ENCODE measurements around the gene GSTM5. TPM values are rescaled to one million over a fixed set of nuclear protein-coding genes. Genes with fewer than 3 reads are reported as not detected.

The GSTM5 gene
- total RNA-seq, 1 experiment from 2014 or later = not detected

- H3K9me3 Mint-ChIP-seq (ENCODE audit: low read depth, unreplicated experiment) = no peaks in the 10 kb centered on the region
- CTCF ChIA-PET = no interaction called here
- BruUV-seq (replicated peaks) = no TSS peak
- intact Hi-C loops (cut with micrococcal nuclease; ENCODE audit: unreplicated experiment) = no loop called here
- no peak for DNase-seq
- H3K27ac Mint-ChIP-seq (ENCODE audit: unreplicated experiment) = no peak overlapping the region
- H3K4me3 Mint-ChIP-seq (ENCODE audit: low read depth, unreplicated experiment) = no peak overlapping the region
- H3K36me3 Mint-ChIP-seq (ENCODE audit: insufficient read depth, unreplicated experiment) = no peaks in the 10 kb centered on the region
- no peaks in the 10 kb centered on the region for H3K27me3 Mint-ChIP-seq (ENCODE audit: unreplicated experiment)
- TF ChIP-seq CTCF (IDR thresholded peaks at IDR 0.05; ENCODE audit: unreplicated experiment) = no peak
- peaks cover 2% of the 10 kb centered on the region for H3K4me1 Mint-ChIP-seq (ENCODE audit: low read depth, unreplicated experiment)
These were observed 13.5 kb downstream of the GSTM5 start for GRCh38 chr1:109725510-109725909.

GRCh38 chr1:109726007-109726406 is 14.0 kb downstream of the GSTM5 start:
- CTCF ChIA-PET = no interaction called here
- H3K36me3 Mint-ChIP-seq (ENCODE audit: insufficient read depth, unreplicated experiment) = no peaks in the 10 kb centered on the region
- no peaks in the 10 kb centered on the region for H3K27me3 Mint-ChIP-seq (ENCODE audit: unreplicated experiment)
- no peaks in the 10 kb centered on the region for H3K9me3 Mint-ChIP-seq (ENCODE audit: low read depth, unreplicated experiment)
- DNase-seq = no peak
- no peak overlapping the region for H3K4me3 Mint-ChIP-seq (ENCODE audit: low read depth, unreplicated experiment)
- no TSS peak for BruUV-seq (replicated peaks)
- peaks cover 7% of the 10 kb centered on the region for H3K4me1 Mint-ChIP-seq (ENCODE audit: low read depth, unreplicated experiment)
- no peak for TF ChIP-seq CTCF (IDR thresholded peaks at IDR 0.05; ENCODE audit: unreplicated experiment)
- intact Hi-C loops (cut with micrococcal nuclease; ENCODE audit: unreplicated experiment) = no loop called here
- no peak overlapping the region for H3K27ac Mint-ChIP-seq (ENCODE audit: unreplicated experiment)

GRCh38 chr1:109726728-109727373 is 14.8 kb downstream of the GSTM5 start:
- intact Hi-C loops (cut with micrococcal nuclease; ENCODE audit: unreplicated experiment) = no loop called here
- CTCF ChIA-PET = no interaction called here
- H3K4me3 Mint-ChIP-seq (ENCODE audit: low read depth, unreplicated experiment) = no peak overlapping the region
- no peak for DNase-seq
- no peak overlapping the region for H3K27ac Mint-ChIP-seq (ENCODE audit: unreplicated experiment)
- no TSS peak for BruUV-seq (replicated peaks)
- no peaks in the 10 kb centered on the region for H3K9me3 Mint-ChIP-seq (ENCODE audit: low read depth, unreplicated experiment)
- H3K27me3 Mint-ChIP-seq (ENCODE audit: unreplicated experiment) = no peaks in the 10 kb centered on the region
- peaks cover 16% of the 10 kb centered on the region for H3K4me1 Mint-ChIP-seq (ENCODE audit: low read depth, unreplicated experiment)
- TF ChIP-seq CTCF (IDR thresholded peaks at IDR 0.05; ENCODE audit: unreplicated experiment) = no peak
- H3K36me3 Mint-ChIP-seq (ENCODE audit: insufficient read depth, unreplicated experiment) = peaks cover 6% of the 10 kb centered on the region

GRCh38 chr1:109728870-109729269 is 16.8 kb downstream of the GSTM5 start:
- H3K36me3 Mint-ChIP-seq (ENCODE audit: insufficient read depth, unreplicated experiment) = peaks cover 6% of the 10 kb centered on the region
- TF ChIP-seq CTCF (IDR thresholded peaks at IDR 0.05; ENCODE audit: unreplicated experiment) = no peak
- no peaks in the 10 kb centered on the region for H3K27me3 Mint-ChIP-seq (ENCODE audit: unreplicated experiment)
- no peak overlapping the region for H3K27ac Mint-ChIP-seq (ENCODE audit: unreplicated experiment)
- H3K4me3 Mint-ChIP-seq (ENCODE audit: low read depth, unreplicated experiment) = no peak overlapping the region
- BruUV-seq (replicated peaks) = no TSS peak
- DNase-seq = no peak
- H3K9me3 Mint-ChIP-seq (ENCODE audit: low read depth, unreplicated experiment) = no peaks in the 10 kb centered on the region
- CTCF ChIA-PET = no interaction called here
- intact Hi-C loops (cut with micrococcal nuclease; ENCODE audit: unreplicated experiment) = no loop called here
- H3K4me1 Mint-ChIP-seq (ENCODE audit: low read depth, unreplicated experiment) = peaks cover 32% of the 10 kb centered on the region

All from Calu3 (cell line).